HUES6 (cell line): Measurements from ENCODE around the gene IL1R2.

Experiments used
- H3K27ac ChIP-seq: 2 replicates; pipeline ENCODE4 v1.7.0; 2013; ENCODE audit warnings: low read depth, mild to moderate bottlenecking, low read length, inconsistent platforms
- H3K27me3 ChIP-seq: 2 replicates; pipeline ENCODE4 v1.6.1; 2013; ENCODE audit warnings: low read length; ENCODE audit not compliant: control insufficient read depth, insufficient read depth
- H3K36me3 ChIP-seq: 2 replicates; pipeline ENCODE4 v1.6.1; 2013; ENCODE audit warnings: low read length; ENCODE audit not compliant: control insufficient read depth, insufficient read depth
- H3K4me1 ChIP-seq: 2 replicates; pipeline ENCODE4 v1.6.1; 2013; ENCODE audit warnings: low read length; ENCODE audit not compliant: control insufficient read depth, insufficient read depth
- H3K4me3 ChIP-seq: 2 replicates; pipeline ENCODE4 v1.5.1; 2013; ENCODE audit warnings: low read depth, low read length
- H3K9ac ChIP-seq: one replicate; pipeline ENCODE4 v1.6.1; 2013; ENCODE audit warnings: mild to moderate bottlenecking, low read length
- H3K9me3 ChIP-seq: 2 replicates; pipeline ENCODE4 v1.6.1; 2013; ENCODE audit warnings: low read depth, low read length; ENCODE audit not compliant: control insufficient read depth, insufficient read depth

The IL1R2 gene

DNA sequence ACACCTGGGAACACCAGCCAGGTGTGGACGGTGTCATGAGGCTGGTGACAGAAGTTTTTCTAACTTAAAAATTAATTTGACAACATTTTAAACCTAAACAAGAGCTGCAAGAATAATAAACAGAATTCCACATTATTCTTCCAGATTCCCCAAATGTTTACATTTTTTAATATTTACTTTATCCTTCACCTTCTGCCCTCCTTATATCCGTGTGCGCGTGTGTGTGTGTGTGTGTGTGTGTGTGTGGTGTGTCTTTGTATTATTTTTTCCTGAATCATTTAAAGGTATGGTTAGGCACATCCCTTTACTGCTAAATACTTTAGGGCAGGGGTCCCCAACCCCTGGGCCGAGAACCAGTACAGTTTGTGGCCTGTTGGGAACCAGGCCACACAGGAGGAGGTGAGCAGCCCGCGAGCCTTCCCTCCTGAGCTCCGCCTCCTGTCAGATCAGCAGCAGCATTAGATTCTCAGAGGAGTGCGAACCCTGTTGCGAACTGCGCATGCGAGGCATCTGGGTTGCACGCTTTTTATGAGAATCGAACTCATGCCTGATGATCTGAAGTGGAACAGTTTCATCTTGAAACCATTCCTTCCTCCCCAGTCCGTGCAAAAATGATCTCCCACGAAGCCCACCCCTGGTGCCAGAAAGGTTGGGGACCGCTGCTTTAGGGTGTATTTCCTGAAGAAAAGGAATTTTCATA, 16.4 kb upstream of the IL1R2 start:
- Histone ChIP-seq H3K4me3 (no peak overlapping the region), H3K9me3 (peaks cover 28% of the 10 kb centered on the region), H3K36me3 (no peaks in the 10 kb centered on the region), H3K27me3 (no peaks in the 10 kb centered on the region), H3K9ac (no peak overlapping the region), H3K27ac (no peak overlapping the region), H3K4me1 (peaks cover 5% of the 10 kb centered on the region)

GRCh38 chr2:101976891-101977290, 14.9 kb upstream of the IL1R2 start:
- Histone ChIP-seq H3K36me3 (no peaks in the 10 kb centered on the region), H3K27ac (no peak overlapping the region), H3K9ac (no peak overlapping the region), H3K4me1 (peaks cover 5% of the 10 kb centered on the region), H3K9me3 (peaks cover 13% of the 10 kb centered on the region; the same call in 1 of the 2 replicates), H3K4me3 (no peak overlapping the region), H3K27me3 (no peaks in the 10 kb centered on the region)

DNA sequence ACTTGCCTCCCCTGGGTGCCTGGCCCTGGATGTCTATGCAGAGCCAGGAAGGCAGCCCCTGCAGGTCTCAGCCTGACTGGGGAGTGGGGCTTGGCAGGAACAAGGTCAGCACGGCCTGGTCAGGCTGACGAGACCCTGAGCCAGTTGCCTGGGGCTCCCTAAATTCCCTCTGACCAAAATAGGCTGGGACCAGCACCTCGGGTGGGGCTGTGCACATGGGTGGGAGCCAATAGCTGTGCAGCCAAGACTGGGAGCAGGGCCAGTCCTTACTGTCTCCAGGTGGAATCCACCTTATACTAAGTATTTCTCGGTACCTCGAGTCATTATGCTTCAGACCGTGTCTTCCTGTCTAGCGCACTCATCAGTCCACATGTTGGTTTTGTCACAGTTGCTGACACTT, 11.4 kb upstream of the IL1R2 start:
- no peak overlapping the region for H3K9ac ChIP-seq
- no peaks in the 10 kb centered on the region for H3K9me3 ChIP-seq
- no peaks in the 10 kb centered on the region for H3K36me3 ChIP-seq
- peaks cover 10% of the 10 kb centered on the region; the same call in 1 of the 2 replicates for H3K4me1 ChIP-seq
- H3K27me3 ChIP-seq, result no peaks in the 10 kb centered on the region
- H3K4me3 ChIP-seq, result no peak overlapping the region
- no peak overlapping the region for H3K27ac ChIP-seq

DNA sequence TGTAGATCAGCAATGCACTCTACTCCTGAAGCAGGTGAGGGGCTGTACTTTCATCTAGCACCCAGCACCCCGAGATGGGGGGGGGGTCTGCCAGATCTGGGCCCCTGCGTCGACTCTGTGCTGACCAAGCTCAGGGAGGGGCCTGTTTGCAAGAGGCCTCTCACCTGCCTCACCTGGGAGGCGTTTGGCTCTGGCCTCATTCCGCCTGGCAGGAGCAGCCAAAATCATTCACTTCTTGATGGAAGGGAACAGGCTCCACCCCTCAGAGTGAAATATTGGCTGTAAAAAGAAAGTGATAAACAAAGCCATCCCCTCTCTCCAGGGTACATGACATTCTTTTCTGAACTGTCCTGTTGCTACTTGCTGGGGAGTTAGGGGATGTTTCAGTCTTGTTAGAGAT, 10.7 kb upstream of the IL1R2 start:
- no peak overlapping the region for H3K4me3 ChIP-seq
- no peaks in the 10 kb centered on the region for H3K36me3 ChIP-seq
- H3K9me3 ChIP-seq, result no peaks in the 10 kb centered on the region
- H3K4me1 ChIP-seq, result peaks cover 10% of the 10 kb centered on the region; the same call in 1 of the 2 replicates
- H3K9ac ChIP-seq, result no peak overlapping the region
- no peak overlapping the region for H3K27ac ChIP-seq
- H3K27me3 ChIP-seq, result no peaks in the 10 kb centered on the region

GRCh38 chr2:101981504-101981903, 10.3 kb upstream of the IL1R2 start:
- no peak overlapping the region for H3K27ac ChIP-seq
- no peak overlapping the region for H3K4me3 ChIP-seq
- H3K36me3 ChIP-seq, result no peaks in the 10 kb centered on the region
- H3K9ac ChIP-seq, result no peak overlapping the region
- no peaks in the 10 kb centered on the region for H3K9me3 ChIP-seq
- no peaks in the 10 kb centered on the region for H3K27me3 ChIP-seq
- H3K4me1 ChIP-seq, result peaks cover 10% of the 10 kb centered on the region; the same call in 1 of the 2 replicates

- Histone ChIP-seq H3K36me3 (no peaks in the 10 kb centered on the region), H3K9ac (no peak overlapping the region), H3K27ac (no peak overlapping the region), H3K4me3 (no peak overlapping the region), H3K9me3 (no peaks in the 10 kb centered on the region), H3K4me1 (peaks cover 12% of the 10 kb centered on the region), H3K27me3 (no peaks in the 10 kb centered on the region)
These were observed 9.2 kb upstream of the IL1R2 start for GRCh38 chr2:101982495-101983029.

GRCh38 chr2:101983486-101983885, 8.3 kb upstream of the IL1R2 start:
- Histone ChIP-seq H3K9ac (no peak overlapping the region), H3K9me3 (no peaks in the 10 kb centered on the region), H3K4me3 (no peak overlapping the region), H3K4me1 (peaks cover 17% of the 10 kb centered on the region), H3K36me3 (no peaks in the 10 kb centered on the region), H3K27me3 (no peaks in the 10 kb centered on the region), H3K27ac (no peak overlapping the region)

GRCh38 chr2:101983928-101984327, 7.8 kb upstream of the IL1R2 start:
- Histone ChIP-seq H3K4me1 (peaks cover 17% of the 10 kb centered on the region), H3K9ac (no peak overlapping the region), H3K27ac (no peak overlapping the region), H3K36me3 (no peaks in the 10 kb centered on the region), H3K4me3 (no peak overlapping the region), H3K27me3 (no peaks in the 10 kb centered on the region), H3K9me3 (no peaks in the 10 kb centered on the region)

GRCh38 chr2:101984656-101985055, 7.1 kb upstream of the IL1R2 start:
- Histone ChIP-seq H3K27ac (no peak overlapping the region), H3K36me3 (no peaks in the 10 kb centered on the region), H3K9ac (no peak overlapping the region), H3K4me1 (peaks cover 17% of the 10 kb centered on the region), H3K4me3 (no peak overlapping the region), H3K27me3 (no peaks in the 10 kb centered on the region), H3K9me3 (no peaks in the 10 kb centered on the region)

DNA sequence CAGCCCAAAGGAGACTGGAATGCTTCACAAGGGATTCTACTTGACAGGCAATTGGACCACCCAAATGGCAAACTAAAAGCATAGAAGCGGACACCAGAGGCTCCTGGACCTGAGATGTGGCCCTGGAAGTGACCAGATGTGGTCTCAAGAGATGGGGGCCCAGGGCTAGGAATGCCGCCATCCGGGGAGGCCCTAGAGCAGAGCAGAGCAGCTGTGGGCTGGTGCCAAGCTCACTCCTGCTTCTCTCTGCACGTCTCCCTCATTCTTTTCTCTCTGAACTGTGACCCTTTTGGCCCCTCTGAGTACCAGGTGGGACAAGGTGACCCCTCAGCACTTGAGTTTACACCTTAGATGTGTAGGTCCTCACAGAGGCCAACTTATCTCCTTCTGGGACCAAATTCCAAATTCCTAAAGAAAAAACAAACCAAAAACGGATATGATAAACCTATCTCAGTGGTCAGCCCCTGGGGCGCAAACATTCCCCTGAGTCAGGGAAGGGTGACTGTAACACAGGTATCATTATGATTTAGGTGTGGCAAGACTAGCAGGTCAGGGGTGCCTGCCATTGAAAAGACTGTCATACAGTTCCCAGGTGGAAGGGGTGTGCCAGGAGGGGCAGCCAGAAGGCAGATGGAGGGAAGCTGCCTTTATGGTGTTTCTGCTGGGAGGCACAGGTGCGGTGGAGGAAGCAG, 6.5 kb upstream of the IL1R2 start:
- peaks cover 17% of the 10 kb centered on the region for H3K4me1 ChIP-seq
- H3K27ac ChIP-seq, result no peak overlapping the region
- no peak overlapping the region for H3K9ac ChIP-seq

GRCh38 chr2:101985793-101986164, 6.0 kb upstream of the IL1R2 start:
- H3K4me3 ChIP-seq, result no peak overlapping the region
- no peaks in the 10 kb centered on the region for H3K9me3 ChIP-seq
- no peaks in the 10 kb centered on the region for H3K27me3 ChIP-seq
- H3K36me3 ChIP-seq, result no peaks in the 10 kb centered on the region
- H3K4me1 ChIP-seq, result peaks cover 17% of the 10 kb centered on the region
- no peak overlapping the region for H3K27ac ChIP-seq
- H3K9ac ChIP-seq, result no peak overlapping the region

More for the DNA sequence above, 6.5 kb upstream of the IL1R2 start:
- H3K4me3 ChIP-seq, result no peak overlapping the region
- H3K9me3 ChIP-seq, result no peaks in the 10 kb centered on the region
- H3K36me3 ChIP-seq, result no peaks in the 10 kb centered on the region
- no peaks in the 10 kb centered on the region for H3K27me3 ChIP-seq
